ENCODE results near the gene LAPTM5. TPM values are rescaled to one million over a fixed set of nuclear protein-coding genes. Genes with fewer than 3 reads are reported as not detected.

Gene LAPTM5
- total and polyA plus RNA-seq, 10 donors = 419 to 747 (median 577) TPM

DNA sequence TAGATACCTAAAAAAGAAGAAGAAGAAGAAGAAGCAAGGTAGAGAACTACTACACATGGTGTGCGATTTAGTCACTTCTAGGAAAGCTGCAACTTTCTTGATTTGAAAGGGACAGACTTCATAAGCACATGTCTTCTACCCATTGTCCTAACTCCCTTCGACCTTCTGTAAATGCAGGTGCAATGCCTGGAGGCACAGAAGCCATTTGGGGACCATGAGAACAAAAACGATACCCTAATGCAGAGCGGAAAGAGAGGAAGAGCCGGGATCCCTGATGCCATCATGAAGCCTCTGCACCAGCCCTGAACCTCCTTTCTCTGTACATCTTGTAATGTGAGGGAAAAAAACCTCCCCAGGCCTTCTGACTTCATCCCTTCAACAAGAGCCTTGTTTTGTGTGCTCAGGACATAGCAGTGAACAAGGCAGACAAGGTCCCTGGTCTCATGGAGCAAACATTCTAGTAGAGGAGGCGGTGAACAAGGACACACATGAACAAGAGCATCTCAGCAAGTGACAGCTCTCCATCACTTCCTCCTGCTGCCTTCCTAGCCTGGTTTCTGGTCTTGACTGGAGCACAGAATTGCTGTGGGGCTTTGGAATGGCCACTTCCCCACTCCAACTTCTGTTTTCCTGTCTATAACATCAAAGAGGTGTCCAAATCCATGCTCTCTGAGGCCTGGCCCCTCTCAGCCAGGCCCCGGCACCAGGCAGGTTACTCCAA, 5.5 kb upstream of the LAPTM5 start:
- 65 to 90% (median 81%) methylated on average over 7 of the region's 7 CpGs for WGBS, 5 donors

GRCh38 chr1:30762152-30762929, 4.8 kb upstream of the LAPTM5 start:
- peaks cover 46 to 76% (median 62%) of the 10 kb centered on the region in 6 donors for H3K4me1 ChIP-seq
- intact Hi-C loops (cut with DNase I; ENCODE audit: low total_unique reads) = no loop called here
- peak; percentile 56 for DNase-seq
- WGBS, 5 donors = 84 to 100% (median 89%) methylated on average over 2 to 6 of the region's 6 CpGs
- H3K4me3 ChIP-seq = no peak overlapping the region
- no peaks in the 10 kb centered on the region for H3K9me3 ChIP-seq
- H3K36me3 ChIP-seq = no peaks in the 10 kb centered on the region
- H3K27ac ChIP-seq = peak overlapping the region in 7 of 8 donors; percentile 46 to 99 (median 65)
- TF ChIP-seq, protein P1, sequence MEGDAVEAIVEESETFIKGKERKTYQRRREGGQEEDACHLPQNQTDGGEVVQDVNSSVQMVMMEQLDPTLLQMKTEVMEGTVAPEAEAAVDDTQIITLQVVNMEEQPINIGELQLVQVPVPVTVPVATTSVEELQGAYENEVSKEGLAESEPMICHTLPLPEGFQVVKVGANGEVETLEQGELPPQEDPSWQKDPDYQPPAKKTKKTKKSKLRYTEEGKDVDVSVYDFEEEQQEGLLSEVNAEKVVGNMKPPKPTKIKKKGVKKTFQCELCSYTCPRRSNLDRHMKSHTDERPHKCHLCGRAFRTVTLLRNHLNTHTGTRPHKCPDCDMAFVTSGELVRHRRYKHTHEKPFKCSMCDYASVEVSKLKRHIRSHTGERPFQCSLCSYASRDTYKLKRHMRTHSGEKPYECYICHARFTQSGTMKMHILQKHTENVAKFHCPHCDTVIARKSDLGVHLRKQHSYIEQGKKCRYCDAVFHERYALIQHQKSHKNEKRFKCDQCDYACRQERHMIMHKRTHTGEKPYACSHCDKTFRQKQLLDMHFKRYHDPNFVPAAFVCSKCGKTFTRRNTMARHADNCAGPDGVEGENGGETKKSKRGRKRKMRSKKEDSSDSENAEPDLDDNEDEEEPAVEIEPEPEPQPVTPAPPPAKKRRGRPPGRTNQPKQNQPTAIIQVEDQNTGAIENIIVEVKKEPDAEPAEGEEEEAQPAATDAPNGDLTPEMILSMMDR (IDR thresholded peaks at IDR 0.05 in 8 of 11, conservative IDR thresholded peaks at IDR 0.05 in 3 of 11) = no peak
- TF ChIP-seq POLR2A (IDR thresholded peaks at IDR 0.05) = no peak
- TF ChIP-seq POLR2AphosphoS5 (IDR thresholded peaks at IDR 0.05) = no peak
- H3K27me3 ChIP-seq (replicated peaks in 1 of 7) = no peaks in the 10 kb centered on the region

More for the DNA sequence above, 5.5 kb upstream of the LAPTM5 start:
- H3K27ac ChIP-seq = peak overlapping the region in 6 of 8 donors; percentile 44 to 99 (median 78)
- H3K27me3 ChIP-seq (replicated peaks in 1 of 7) = no peaks in the 10 kb centered on the region
- intact Hi-C loops (cut with DNase I; ENCODE audit: low total_unique reads) = no loop called here
- H3K4me3 ChIP-seq = no peak overlapping the region
- no peaks in the 10 kb centered on the region for H3K36me3 ChIP-seq
- DNase-seq = no peak
- H3K4me1 ChIP-seq = peaks cover 43 to 70% (median 57%) of the 10 kb centered on the region in 6 donors
- no peaks in the 10 kb centered on the region for H3K9me3 ChIP-seq
- TF ChIP-seq POLR2AphosphoS5 (IDR thresholded peaks at IDR 0.05) = no peak
- no peak for TF ChIP-seq POLR2A (IDR thresholded peaks at IDR 0.05)
- TF ChIP-seq, protein P1 (IDR thresholded peaks at IDR 0.05 in 8 of 11, conservative IDR thresholded peaks at IDR 0.05 in 3 of 11) = no peak

DNA sequence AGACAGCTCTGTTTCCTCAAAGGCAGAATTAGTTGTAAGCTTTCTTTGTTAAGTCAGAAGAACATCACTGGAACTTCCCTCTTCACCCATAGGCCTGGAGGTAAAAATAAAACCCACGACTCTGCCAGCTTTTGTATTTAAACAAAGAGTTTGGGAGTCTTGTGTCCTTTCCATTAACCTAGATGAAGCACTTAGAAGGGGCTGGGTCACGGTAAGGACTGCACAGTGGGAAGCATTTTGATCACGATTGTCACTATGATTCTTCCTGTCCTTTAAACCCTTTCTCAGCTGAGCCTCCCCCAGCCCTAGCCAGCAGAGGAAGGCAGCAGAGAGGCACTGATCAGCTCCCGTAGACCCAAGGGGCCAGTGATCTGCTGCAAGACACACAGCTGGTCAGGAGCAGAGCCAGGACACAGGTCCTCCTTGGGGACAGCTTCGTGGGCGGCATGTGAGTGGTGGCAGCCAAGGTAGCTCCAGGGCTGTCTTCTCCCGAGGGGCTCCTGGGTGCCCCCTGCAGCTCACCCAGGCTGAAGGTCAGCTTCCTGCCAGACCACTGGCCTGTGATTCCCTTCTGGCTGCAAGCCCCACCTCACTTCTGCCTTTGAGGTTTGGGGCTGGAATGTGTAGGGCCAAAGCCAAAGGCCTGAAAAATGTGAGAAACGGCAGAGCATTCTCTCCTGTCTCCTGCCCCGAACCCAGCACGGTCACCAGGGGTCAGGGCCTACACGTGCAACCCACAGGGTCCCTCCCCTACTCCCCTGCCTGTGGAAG, 4.0 kb upstream of the LAPTM5 start:
- no peak for DNase-seq
- 31 to 50% (median 47%) methylated on average over 7 to 11 of the region's 11 CpGs for WGBS, 5 donors
- Histone ChIP-seq H3K9me3 (no peaks in the 10 kb centered on the region), H3K27ac (peak overlapping the region in 7 of 8 donors; percentile 29 to 99 (median 65)), H3K4me1 (peaks cover 46 to 82% (median 65%) of the 10 kb centered on the region in 6 donors), H3K36me3 (no peaks in the 10 kb centered on the region), H3K27me3 (replicated peaks in 1 of 7) (no peaks in the 10 kb centered on the region), H3K4me3 (peak overlapping the region in 1 of 8 donors; percentile 4)
- intact Hi-C loops (cut with DNase I; ENCODE audit: low total_unique reads) = no loop called here
- TF ChIP-seq POLR2AphosphoS5 (IDR thresholded peaks at IDR 0.05) (peak in 1 of 3 donors; percentile 15), POLR2A (IDR thresholded peaks at IDR 0.05) (no peak)

- peak; percentile 77 for DNase-seq
- Histone ChIP-seq H3K36me3 (peaks cover 0 to 6% (median 0%) of the 10 kb centered on the region in 6 donors), H3K9me3 (no peaks in the 10 kb centered on the region), H3K27ac (peak overlapping the region; percentile 29 to 99 (median 62)), H3K4me1 (peaks cover 47 to 85% (median 72%) of the 10 kb centered on the region in 6 donors), H3K27me3 (replicated peaks in 1 of 7) (no peaks in the 10 kb centered on the region), H3K4me3 (peak overlapping the region in 1 of 8 donors; percentile 41)
- 38 to 56% (median 46%) methylated on average over 18 of the region's 18 CpGs for WGBS, 5 donors
- intact Hi-C loops (cut with DNase I; ENCODE audit: low total_unique reads) = no loop called here
- TF ChIP-seq POLR2AphosphoS5 (IDR thresholded peaks at IDR 0.05) = peak; percentile 44 to 69 (median 66)
- TF ChIP-seq POLR2A (IDR thresholded peaks at IDR 0.05) = no peak
- TF ChIP-seq, protein P1 (IDR thresholded peaks at IDR 0.05 in 8 of 11, conservative IDR thresholded peaks at IDR 0.05 in 3 of 11) = no peak
Observed at GRCh38 chr1:30760596-30761324, 3.2 kb upstream of the LAPTM5 start.

Data from spleen (tissue), 11 donors.